ENCODE measurements around the gene JPH3. TPM values are rescaled to one million over a fixed set of nuclear protein-coding genes. Genes with fewer than 3 reads are reported as not detected.

JPH3 gene
- total RNA-seq, 2 experiments from 2014 or later, result not detected

DNA sequence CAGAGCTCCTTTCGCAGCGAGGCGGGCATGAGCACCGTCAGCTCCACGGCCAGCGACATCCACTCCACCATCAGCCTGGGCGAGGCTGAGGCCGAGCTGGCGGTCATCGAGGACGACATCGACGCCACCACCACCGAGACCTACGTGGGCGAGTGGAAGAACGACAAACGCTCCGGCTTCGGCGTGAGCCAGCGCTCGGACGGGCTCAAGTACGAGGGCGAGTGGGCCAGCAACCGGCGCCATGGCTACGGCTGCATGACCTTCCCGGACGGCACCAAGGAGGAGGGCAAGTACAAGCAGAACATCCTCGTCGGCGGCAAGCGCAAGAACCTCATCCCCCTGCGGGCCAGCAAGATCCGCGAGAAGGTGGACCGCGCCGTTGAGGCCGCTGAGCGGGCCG, 42.3 kb downstream of the JPH3 start:
- H3K27ac Mint-ChIP-seq, result no peak overlapping the region
- POLR2A ChIA-PET, result no interaction called here

DNA sequence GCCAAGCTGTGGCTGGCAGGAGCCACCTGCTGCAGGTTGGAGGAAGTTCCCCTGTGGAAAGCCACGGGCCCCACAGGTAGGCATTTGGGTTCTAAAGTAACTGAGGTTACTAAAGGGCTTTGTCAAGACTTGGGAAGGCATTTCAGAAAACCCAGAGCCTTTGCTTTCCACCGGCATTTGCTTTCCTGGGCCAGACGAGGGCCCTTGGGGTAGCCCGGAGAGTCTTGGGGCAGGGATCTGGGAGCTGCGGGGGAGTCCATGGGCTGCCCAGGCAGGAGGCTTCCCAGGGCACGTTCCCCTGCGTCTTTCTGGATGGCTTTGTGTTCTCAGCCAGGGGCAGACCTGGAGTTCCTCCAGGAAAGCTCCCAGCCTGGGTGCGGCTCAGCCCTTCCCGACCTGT, 43.5 kb downstream of the JPH3 start:
- POLR2A ChIA-PET, result no interaction called here
- no peak overlapping the region for H3K4me3 ChIP-seq (ENCODE audit: low read length)
- no peak for ATAC-seq (ENCODE audit: poor library complexity)
- Mint-ChIP-seq H3K36me3 (ENCODE audit: low read depth) (no peaks in the 10 kb centered on the region), H3K4me3 (no peak overlapping the region), H3K4me1 (ENCODE audit: low read depth) (no peaks in the 10 kb centered on the region), H3K9me3 (no peaks in the 10 kb centered on the region), H3K27me3 (no peaks in the 10 kb centered on the region), H3K27ac (no peak overlapping the region)
- H3K36me3 ChIP-seq (ENCODE audit: insufficient read depth, low read length), result no peaks in the 10 kb centered on the region
- H3K27ac ChIP-seq (ENCODE audit: low read depth in 1 of 2, low read length in 2 of 2), result no peak overlapping the region
- CTCF ChIA-PET, result no interaction called here
- intact Hi-C loops (cut with DNase I, micrococcal nuclease), result no loop called here
- no peaks in the 10 kb centered on the region for H3K27me3 ChIP-seq (ENCODE audit: control insufficient read depth in 1 of 2, insufficient read depth in 2 of 2, low read length in 2 of 2)
- DNase-seq, result no peak
- TF ChIP-seq, protein P1, sequence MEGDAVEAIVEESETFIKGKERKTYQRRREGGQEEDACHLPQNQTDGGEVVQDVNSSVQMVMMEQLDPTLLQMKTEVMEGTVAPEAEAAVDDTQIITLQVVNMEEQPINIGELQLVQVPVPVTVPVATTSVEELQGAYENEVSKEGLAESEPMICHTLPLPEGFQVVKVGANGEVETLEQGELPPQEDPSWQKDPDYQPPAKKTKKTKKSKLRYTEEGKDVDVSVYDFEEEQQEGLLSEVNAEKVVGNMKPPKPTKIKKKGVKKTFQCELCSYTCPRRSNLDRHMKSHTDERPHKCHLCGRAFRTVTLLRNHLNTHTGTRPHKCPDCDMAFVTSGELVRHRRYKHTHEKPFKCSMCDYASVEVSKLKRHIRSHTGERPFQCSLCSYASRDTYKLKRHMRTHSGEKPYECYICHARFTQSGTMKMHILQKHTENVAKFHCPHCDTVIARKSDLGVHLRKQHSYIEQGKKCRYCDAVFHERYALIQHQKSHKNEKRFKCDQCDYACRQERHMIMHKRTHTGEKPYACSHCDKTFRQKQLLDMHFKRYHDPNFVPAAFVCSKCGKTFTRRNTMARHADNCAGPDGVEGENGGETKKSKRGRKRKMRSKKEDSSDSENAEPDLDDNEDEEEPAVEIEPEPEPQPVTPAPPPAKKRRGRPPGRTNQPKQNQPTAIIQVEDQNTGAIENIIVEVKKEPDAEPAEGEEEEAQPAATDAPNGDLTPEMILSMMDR (IDR thresholded peaks at IDR 0.05), result no peak
- no peaks in the 10 kb centered on the region for H3K4me1 ChIP-seq (ENCODE audit: insufficient read depth, low read length)
- peaks cover 0 to 10% of the 10 kb centered on the region in 2 experiments for H3K9me3 ChIP-seq (ENCODE audit: control insufficient read depth in 1 of 2, insufficient read depth in 1 of 2, low read length in 2 of 2)

More for the DNA sequence above, 42.3 kb downstream of the JPH3 start:
- no peaks in the 10 kb centered on the region for H3K9me3 Mint-ChIP-seq
- no peaks in the 10 kb centered on the region for H3K36me3 Mint-ChIP-seq (ENCODE audit: low read depth)
- no peaks in the 10 kb centered on the region for H3K4me1 Mint-ChIP-seq (ENCODE audit: low read depth)
- no peak for DNase-seq
- Histone ChIP-seq H3K27ac (ENCODE audit: low read depth in 1 of 2, low read length in 2 of 2) (no peak overlapping the region), H3K9me3 (ENCODE audit: control insufficient read depth in 1 of 2, insufficient read depth in 1 of 2, low read length in 2 of 2) (peaks cover 0 to 10% of the 10 kb centered on the region in 2 experiments), H3K4me3 (ENCODE audit: low read length) (no peak overlapping the region), H3K4me1 (ENCODE audit: insufficient read depth, low read length) (no peaks in the 10 kb centered on the region), H3K27me3 (ENCODE audit: control insufficient read depth in 1 of 2, insufficient read depth in 2 of 2, low read length in 2 of 2) (no peaks in the 10 kb centered on the region), H3K36me3 (ENCODE audit: insufficient read depth, low read length) (no peaks in the 10 kb centered on the region)
- H3K4me3 Mint-ChIP-seq, result no peak overlapping the region
- TF ChIP-seq, protein P1 (IDR thresholded peaks at IDR 0.05), result no peak
- intact Hi-C loops (cut with DNase I, micrococcal nuclease), result no loop called here
- H3K27me3 Mint-ChIP-seq, result no peaks in the 10 kb centered on the region
- ATAC-seq (ENCODE audit: poor library complexity), result no peak
- CTCF ChIA-PET, result no interaction called here

DNA sequence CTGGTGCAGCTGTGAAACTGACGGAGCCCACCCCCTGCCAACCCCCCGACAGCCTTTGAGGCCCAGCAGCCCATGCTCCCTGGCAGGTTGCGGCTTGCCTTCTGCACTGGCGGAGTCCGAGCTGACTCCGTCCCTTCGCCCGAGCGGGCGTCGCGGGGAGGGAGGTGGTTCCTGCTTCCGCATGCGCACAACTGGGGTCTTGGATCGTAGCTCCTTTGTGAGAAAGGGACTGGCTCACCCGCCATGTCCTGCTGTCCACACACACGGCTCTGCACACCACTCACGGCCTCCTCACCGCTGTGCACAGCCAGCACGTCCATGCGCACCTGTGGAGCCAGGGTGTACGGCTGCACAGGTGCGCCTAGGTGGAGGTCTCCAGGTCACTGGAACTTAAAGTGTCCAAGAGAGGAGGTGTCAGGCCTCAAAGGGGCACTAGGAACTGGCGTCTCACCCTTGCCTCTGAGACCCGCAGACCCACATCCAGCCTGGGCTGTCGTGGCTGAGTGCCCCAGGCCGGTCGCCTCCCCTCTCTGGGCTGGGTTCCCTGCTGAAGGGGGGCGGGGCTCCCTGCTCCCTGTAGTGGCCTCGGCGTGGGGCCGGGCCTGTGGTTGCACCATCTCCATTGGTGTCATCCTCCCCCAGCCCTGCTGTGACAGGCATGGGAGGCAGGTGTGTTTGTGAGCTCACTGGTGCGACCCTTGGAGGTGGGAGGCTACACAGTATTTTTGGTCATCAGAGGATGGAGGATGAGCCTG, 45.3 kb downstream of the JPH3 start:
- Histone ChIP-seq H3K27me3 (ENCODE audit: control insufficient read depth in 1 of 2, insufficient read depth in 2 of 2, low read length in 2 of 2) (no peaks in the 10 kb centered on the region), H3K4me3 (ENCODE audit: low read length) (no peak overlapping the region), H3K4me1 (ENCODE audit: insufficient read depth, low read length) (no peaks in the 10 kb centered on the region), H3K36me3 (ENCODE audit: insufficient read depth, low read length) (no peaks in the 10 kb centered on the region), H3K9me3 (ENCODE audit: control insufficient read depth in 1 of 2, insufficient read depth in 1 of 2, low read length in 2 of 2) (peaks cover 0 to 10% of the 10 kb centered on the region in 2 experiments), H3K27ac (ENCODE audit: low read depth in 1 of 2, low read length in 2 of 2) (no peak overlapping the region)
- ATAC-seq (ENCODE audit: poor library complexity), result no peak
- H3K27ac Mint-ChIP-seq, result no peak overlapping the region
- no peaks in the 10 kb centered on the region for H3K4me1 Mint-ChIP-seq (ENCODE audit: low read depth)
- no peaks in the 10 kb centered on the region for H3K36me3 Mint-ChIP-seq (ENCODE audit: low read depth)
- no peak overlapping the region for H3K4me3 Mint-ChIP-seq
- no peaks in the 10 kb centered on the region for H3K27me3 Mint-ChIP-seq
- H3K9me3 Mint-ChIP-seq, result no peaks in the 10 kb centered on the region
- CTCF ChIA-PET, result no interaction called here
- no peak for DNase-seq
- intact Hi-C loops (cut with DNase I, micrococcal nuclease), result no loop called here
- TF ChIP-seq, protein P1 (IDR thresholded peaks at IDR 0.05), result no peak
- POLR2A ChIA-PET, result no interaction called here

Data from CD4-positive, alpha-beta T cell (primary cell).